Gastrocnemius medialis (tissue), 4 donors: ENCODE measurements around the gene EHD4.

Experiments used
- POLR2A ChIP-seq, 2 donors: fragments of 450-650 bp; IDR thresholded peaks; one replicate each; pipeline ENCODE4 v1.6.1; 2017; ENCODE audit warnings: antibody characterized with exemption in 2 of 2, mild to moderate bottlenecking in 2 of 2, moderate library complexity in 2 of 2
- TF ChIP-seq, protein P1 (sequence below), 5 experiments: fragments of 450-650 bp in 3 of 5; fragments of 200-600 bp in 2 of 5; sonication (generic) in 2 of 5; IDR thresholded peaks in 4 of 5; conservative IDR thresholded peaks in 1 of 5; 1 replicate in 4 of 5; 2 replicates in 1 of 5; pipeline ENCODE4 v1.5.1; 2016 to 2019; ENCODE audit warnings: antibody characterized with exemption in 5 of 5, mild to moderate bottlenecking in 3 of 5, moderate library complexity in 3 of 5

GRCh38 chr15:41893422-41894250 is 78.7 kb downstream of the EHD4 start, which contains the start of gene SPTBN5:
- TF ChIP-seq, protein P1, sequence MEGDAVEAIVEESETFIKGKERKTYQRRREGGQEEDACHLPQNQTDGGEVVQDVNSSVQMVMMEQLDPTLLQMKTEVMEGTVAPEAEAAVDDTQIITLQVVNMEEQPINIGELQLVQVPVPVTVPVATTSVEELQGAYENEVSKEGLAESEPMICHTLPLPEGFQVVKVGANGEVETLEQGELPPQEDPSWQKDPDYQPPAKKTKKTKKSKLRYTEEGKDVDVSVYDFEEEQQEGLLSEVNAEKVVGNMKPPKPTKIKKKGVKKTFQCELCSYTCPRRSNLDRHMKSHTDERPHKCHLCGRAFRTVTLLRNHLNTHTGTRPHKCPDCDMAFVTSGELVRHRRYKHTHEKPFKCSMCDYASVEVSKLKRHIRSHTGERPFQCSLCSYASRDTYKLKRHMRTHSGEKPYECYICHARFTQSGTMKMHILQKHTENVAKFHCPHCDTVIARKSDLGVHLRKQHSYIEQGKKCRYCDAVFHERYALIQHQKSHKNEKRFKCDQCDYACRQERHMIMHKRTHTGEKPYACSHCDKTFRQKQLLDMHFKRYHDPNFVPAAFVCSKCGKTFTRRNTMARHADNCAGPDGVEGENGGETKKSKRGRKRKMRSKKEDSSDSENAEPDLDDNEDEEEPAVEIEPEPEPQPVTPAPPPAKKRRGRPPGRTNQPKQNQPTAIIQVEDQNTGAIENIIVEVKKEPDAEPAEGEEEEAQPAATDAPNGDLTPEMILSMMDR (IDR thresholded peaks at IDR 0.05 in 4 of 5, conservative IDR thresholded peaks at IDR 0.05 in 1 of 5), result no peak
- no peak for TF ChIP-seq POLR2A (IDR thresholded peaks at IDR 0.05)
